ENCODE data around the gene PIK3CD.

DNA sequence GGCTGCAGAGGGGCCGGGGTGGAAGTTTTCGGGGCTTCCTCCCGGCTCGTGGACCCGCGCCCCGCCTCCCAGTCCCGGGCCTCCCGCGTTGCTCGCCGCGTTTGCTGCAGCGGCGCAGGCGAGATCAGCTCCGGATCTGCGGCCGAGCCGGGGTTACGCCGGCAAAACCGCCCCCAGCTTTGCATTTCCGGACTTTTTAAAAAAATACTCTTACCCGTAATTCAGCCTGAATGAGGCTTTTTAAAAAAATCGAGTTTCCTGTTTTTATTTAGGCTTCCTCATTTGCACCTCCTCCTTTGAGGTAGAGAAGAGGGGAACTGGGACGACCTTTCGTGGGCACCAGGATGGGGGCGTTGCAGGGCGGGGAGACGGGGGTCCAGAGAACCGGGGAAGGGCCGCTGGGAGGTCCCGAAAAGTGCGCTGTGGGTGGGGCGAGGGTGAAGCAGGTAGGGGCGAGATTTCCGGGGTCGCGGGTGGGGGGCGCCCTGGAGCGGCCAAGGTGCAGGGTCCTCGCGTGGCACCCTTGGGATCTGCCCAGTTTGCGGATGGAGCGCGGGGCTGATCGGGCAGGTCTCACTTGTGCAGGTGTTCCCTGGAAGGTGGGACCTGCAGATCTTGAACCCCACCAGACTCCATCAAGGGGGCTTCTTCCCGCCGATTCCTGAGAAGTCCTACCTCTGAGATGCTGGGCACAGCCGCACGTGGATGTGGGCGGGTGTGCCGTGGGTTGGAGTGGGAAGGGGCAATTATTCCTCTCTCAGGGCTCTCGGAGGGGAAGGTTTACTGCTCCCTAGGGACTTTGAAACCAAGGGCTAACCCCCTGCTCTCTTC lies 1.1 kb downstream of the PIK3CD start:
- no peak for TF ChIP-seq YY1 (IDR thresholded peaks at IDR 0.05; ENCODE audit: low read depth)
- TF ChIP-seq, protein P1, sequence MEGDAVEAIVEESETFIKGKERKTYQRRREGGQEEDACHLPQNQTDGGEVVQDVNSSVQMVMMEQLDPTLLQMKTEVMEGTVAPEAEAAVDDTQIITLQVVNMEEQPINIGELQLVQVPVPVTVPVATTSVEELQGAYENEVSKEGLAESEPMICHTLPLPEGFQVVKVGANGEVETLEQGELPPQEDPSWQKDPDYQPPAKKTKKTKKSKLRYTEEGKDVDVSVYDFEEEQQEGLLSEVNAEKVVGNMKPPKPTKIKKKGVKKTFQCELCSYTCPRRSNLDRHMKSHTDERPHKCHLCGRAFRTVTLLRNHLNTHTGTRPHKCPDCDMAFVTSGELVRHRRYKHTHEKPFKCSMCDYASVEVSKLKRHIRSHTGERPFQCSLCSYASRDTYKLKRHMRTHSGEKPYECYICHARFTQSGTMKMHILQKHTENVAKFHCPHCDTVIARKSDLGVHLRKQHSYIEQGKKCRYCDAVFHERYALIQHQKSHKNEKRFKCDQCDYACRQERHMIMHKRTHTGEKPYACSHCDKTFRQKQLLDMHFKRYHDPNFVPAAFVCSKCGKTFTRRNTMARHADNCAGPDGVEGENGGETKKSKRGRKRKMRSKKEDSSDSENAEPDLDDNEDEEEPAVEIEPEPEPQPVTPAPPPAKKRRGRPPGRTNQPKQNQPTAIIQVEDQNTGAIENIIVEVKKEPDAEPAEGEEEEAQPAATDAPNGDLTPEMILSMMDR (IDR thresholded peaks at IDR 0.05): no peak
- no peak for TF ChIP-seq EP300 (IDR thresholded peaks at IDR 0.05; ENCODE audit: borderline replicate concordance in 1 of 2, low read depth in 1 of 2, low read length in 1 of 2)
- TF ChIP-seq POLR2AphosphoS5 (IDR thresholded peaks at IDR 0.05; ENCODE audit: low read depth, low read length): no peak
- TF ChIP-seq, protein P2, sequence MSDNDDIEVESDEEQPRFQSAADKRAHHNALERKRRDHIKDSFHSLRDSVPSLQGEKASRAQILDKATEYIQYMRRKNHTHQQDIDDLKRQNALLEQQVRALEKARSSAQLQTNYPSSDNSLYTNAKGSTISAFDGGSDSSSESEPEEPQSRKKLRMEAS (IDR thresholded peaks at IDR 0.05; ENCODE audit: low read depth): no peak
- no peak for TF ChIP-seq JUND (IDR thresholded peaks at IDR 0.05)
- TF ChIP-seq, protein P3, sequence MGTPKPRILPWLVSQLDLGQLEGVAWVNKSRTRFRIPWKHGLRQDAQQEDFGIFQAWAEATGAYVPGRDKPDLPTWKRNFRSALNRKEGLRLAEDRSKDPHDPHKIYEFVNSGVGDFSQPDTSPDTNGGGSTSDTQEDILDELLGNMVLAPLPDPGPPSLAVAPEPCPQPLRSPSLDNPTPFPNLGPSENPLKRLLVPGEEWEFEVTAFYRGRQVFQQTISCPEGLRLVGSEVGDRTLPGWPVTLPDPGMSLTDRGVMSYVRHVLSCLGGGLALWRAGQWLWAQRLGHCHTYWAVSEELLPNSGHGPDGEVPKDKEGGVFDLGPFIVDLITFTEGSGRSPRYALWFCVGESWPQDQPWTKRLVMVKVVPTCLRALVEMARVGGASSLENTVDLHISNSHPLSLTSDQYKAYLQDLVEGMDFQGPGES (IDR thresholded peaks at IDR 0.05; ENCODE audit: low read depth, low read length): no peak
- TF ChIP-seq EZH2phosphoT487 (IDR thresholded peaks at IDR 0.05; ENCODE audit: borderline replicate concordance, low read depth): no peak
- no peak for TF ChIP-seq RAD21 (IDR thresholded peaks at IDR 0.05; ENCODE audit: low read length)
- no peak for TF ChIP-seq SMC3 (IDR thresholded peaks at IDR 0.05; ENCODE audit: low read depth, low read length)
- TF ChIP-seq, protein P4, sequence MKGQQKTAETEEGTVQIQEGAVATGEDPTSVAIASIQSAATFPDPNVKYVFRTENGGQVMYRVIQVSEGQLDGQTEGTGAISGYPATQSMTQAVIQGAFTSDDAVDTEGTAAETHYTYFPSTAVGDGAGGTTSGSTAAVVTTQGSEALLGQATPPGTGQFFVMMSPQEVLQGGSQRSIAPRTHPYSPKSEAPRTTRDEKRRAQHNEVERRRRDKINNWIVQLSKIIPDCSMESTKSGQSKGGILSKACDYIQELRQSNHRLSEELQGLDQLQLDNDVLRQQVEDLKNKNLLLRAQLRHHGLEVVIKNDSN (IDR thresholded peaks at IDR 0.05; ENCODE audit: borderline replicate concordance, low read depth): no peak
- TF ChIP-seq, protein P5, sequence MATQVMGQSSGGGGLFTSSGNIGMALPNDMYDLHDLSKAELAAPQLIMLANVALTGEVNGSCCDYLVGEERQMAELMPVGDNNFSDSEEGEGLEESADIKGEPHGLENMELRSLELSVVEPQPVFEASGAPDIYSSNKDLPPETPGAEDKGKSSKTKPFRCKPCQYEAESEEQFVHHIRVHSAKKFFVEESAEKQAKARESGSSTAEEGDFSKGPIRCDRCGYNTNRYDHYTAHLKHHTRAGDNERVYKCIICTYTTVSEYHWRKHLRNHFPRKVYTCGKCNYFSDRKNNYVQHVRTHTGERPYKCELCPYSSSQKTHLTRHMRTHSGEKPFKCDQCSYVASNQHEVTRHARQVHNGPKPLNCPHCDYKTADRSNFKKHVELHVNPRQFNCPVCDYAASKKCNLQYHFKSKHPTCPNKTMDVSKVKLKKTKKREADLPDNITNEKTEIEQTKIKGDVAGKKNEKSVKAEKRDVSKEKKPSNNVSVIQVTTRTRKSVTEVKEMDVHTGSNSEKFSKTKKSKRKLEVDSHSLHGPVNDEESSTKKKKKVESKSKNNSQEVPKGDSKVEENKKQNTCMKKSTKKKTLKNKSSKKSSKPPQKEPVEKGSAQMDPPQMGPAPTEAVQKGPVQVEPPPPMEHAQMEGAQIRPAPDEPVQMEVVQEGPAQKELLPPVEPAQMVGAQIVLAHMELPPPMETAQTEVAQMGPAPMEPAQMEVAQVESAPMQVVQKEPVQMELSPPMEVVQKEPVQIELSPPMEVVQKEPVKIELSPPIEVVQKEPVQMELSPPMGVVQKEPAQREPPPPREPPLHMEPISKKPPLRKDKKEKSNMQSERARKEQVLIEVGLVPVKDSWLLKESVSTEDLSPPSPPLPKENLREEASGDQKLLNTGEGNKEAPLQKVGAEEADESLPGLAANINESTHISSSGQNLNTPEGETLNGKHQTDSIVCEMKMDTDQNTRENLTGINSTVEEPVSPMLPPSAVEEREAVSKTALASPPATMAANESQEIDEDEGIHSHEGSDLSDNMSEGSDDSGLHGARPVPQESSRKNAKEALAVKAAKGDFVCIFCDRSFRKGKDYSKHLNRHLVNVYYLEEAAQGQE (IDR thresholded peaks at IDR 0.05; ENCODE audit: low read depth, low read length): no peak
- TF ChIP-seq TCF12 (IDR thresholded peaks at IDR 0.05): no peak
- TF ChIP-seq RFX5 (IDR thresholded peaks at IDR 0.05; ENCODE audit: low read length): no peak

Data from SK-N-SH (cell line).